Nephron progenitor cell (in vitro differentiated cells): Measurements from ENCODE around the gene MYL5.

ENCODE experiments used
- DNase-seq: peaks from one replicate; pipeline ENCODE4 v3.0.0; 2021
- H3K27ac Mint-ChIP-seq: 2 replicates; pipeline ENCODE4 v1.8.0; 2021; ENCODE audit warnings: mild to moderate bottlenecking, moderate library complexity, mixed read lengths
- H3K27me3 Mint-ChIP-seq: 2 replicates; pipeline ENCODE4 v1.8.0; 2021; ENCODE audit warnings: mild to moderate bottlenecking, low read depth, mixed read lengths; ENCODE audit not compliant: poor library complexity
- H3K36me3 Mint-ChIP-seq: 2 replicates; pipeline ENCODE4 v1.8.0; 2021; ENCODE audit warnings: low read depth, mixed read lengths
- H3K4me1 Mint-ChIP-seq: 2 replicates; pipeline ENCODE4 v1.8.0; 2021; ENCODE audit warnings: mixed read lengths
- H3K4me3 Mint-ChIP-seq: 2 replicates; pipeline ENCODE4 v1.8.0; 2021; ENCODE audit warnings: mild to moderate bottlenecking, moderate library complexity, mixed read lengths
- H3K9me3 Mint-ChIP-seq: 2 replicates; pipeline ENCODE4 v1.8.0; 2021; ENCODE audit warnings: mild to moderate bottlenecking, moderate library complexity, mixed read lengths
- CTCF ChIP-seq: fragments of 200-600 bp; sonication (generic); IDR thresholded peaks from 2 replicates; pipeline ENCODE4 v1.5.0; 2021; ENCODE audit warnings: antibody characterized with exemption

Gene MYL5

GRCh38 chr4:674172-675035, at the start of gene MYL5, which contains the start of gene ATP5ME:
MYL5 (plus strand) TSS chr4:674542; CDS start chr4:678027, 3,485 bp downstream.
ATP5ME (minus strand) TSS chr4:674276; CDS start chr4:674247, 29 bp downstream.
- peaks cover 24% of the 10 kb centered on the region for H3K36me3 Mint-ChIP-seq
- TF ChIP-seq CTCF: peak; percentile 95

GRCh38 chr4:624705-625590, 49.4 kb upstream of the MYL5 start, which contains the start of gene PDE6B:
PDE6B (plus strand) TSS chr4:625573; CDS start chr4:625627, 54 bp downstream.
- Mint-ChIP-seq H3K27ac (peak within 1 kb of the TSS; percentile 69), H3K27me3 (peaks cover 12% of the 10 kb centered on the region), H3K4me1 (peaks cover 34% of the 10 kb centered on the region), H3K4me3 (peak within 1 kb of the TSS; percentile 53), H3K36me3 (no peaks in the 10 kb centered on the region), H3K9me3 (no peaks in the 10 kb centered on the region)
- peak; percentile 73 for DNase-seq
- no peak for TF ChIP-seq CTCF

More at GRCh38 chr4:674172-675035, at the start of gene MYL5, which contains the start of gene ATP5ME:
- H3K27me3 Mint-ChIP-seq: peaks cover 2% of the 10 kb centered on the region
- peak; percentile 96 for DNase-seq
- H3K4me3 Mint-ChIP-seq: peak within 1 kb of the TSS; percentile 91
- H3K27ac Mint-ChIP-seq: peak within 1 kb of the TSS; percentile 87
- peaks cover 14% of the 10 kb centered on the region for H3K4me1 Mint-ChIP-seq
- H3K9me3 Mint-ChIP-seq: no peaks in the 10 kb centered on the region

- H3K27ac Mint-ChIP-seq: peak overlapping the region; percentile 69
- DNase-seq: no peak
These were observed 48.6 kb upstream of the MYL5 start for GRCh38 chr4:625631-626161.

GRCh38 chr4:626201-627091, 47.9 kb upstream of the MYL5 start:
- no peak overlapping the region for H3K27ac Mint-ChIP-seq
- H3K36me3 Mint-ChIP-seq: peaks cover 7% of the 10 kb centered on the region
- H3K27me3 Mint-ChIP-seq: peaks cover 7% of the 10 kb centered on the region
- no peak overlapping the region for H3K4me3 Mint-ChIP-seq
- no peak for TF ChIP-seq CTCF
- H3K4me1 Mint-ChIP-seq: peaks cover 48% of the 10 kb centered on the region
- no peak for DNase-seq
- peaks cover 7% of the 10 kb centered on the region for H3K9me3 Mint-ChIP-seq

More at GRCh38 chr4:625631-626161, 48.6 kb upstream of the MYL5 start:
- Mint-ChIP-seq H3K9me3 (no peaks in the 10 kb centered on the region), H3K4me1 (peaks cover 41% of the 10 kb centered on the region), H3K27me3 (peaks cover 11% of the 10 kb centered on the region), H3K4me3 (peak overlapping the region; percentile 8), H3K36me3 (peaks cover under 1% of the 10 kb centered on the region)
- no peak for TF ChIP-seq CTCF
